Activated CD4-positive, alpha-beta T cell treated with anti-CD3 and anti-CD28 coated beads for 4 hours (primary cell): ENCODE measurements around the gene DYRK1B.

Source experiments
- DNase-seq, 2 donors: peaks; one replicate each; pipeline ENCODE4 v3.0.0-alpha.2; 2020

DYRK1B gene

GRCh38 chr19:39852882-39853281 is 18.9 kb upstream of the DYRK1B start:
- no peak for DNase-seq

DNA sequence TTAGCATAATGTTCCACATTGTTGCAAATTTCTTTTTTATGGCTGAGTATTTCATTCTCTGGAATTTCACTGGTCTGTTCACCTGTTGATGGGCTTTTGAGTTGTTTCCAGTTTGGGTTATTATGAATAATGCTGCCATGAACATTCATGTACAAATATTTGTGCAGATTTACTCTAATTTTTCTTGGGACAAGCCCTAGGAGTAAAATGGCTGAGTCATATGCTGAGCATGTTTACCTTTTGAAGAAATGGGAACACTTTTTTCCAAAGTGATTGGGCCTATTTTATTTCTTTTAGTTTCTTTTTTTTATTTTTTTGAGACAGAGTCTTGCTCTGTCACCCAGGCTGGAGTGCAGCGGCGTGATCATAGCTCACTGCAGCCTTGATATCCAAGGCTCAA is 16.9 kb upstream of the DYRK1B start:
- no peak for DNase-seq

DNA sequence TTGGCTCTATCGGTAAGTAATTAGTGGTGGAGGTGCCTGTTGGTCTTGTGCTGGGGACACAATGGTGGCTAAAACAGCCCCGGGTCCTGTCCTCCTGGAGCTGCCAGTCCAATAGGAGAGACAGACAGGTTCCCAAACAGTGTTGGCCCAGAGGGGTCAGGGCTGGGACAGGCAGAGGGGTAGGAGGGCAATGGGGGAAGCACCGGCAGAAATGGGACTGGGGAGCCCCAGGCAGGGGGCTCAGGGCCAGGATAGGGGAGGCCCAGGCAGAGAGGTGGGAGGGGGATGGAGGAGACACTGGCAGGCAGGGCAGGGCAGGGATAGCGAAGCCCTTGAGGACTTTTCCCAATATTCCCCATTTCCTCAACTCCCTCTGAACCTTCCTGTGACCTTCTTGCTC is 14.4 kb upstream of the DYRK1B start:
- no peak for DNase-seq

- DNase-seq: no peak
Observed at GRCh38 chr19:39847525-39847924, 13.6 kb upstream of the DYRK1B start.

GRCh38 chr19:39846678-39847486 is 12.9 kb upstream of the DYRK1B start:
- no peak for DNase-seq

GRCh38 chr19:39845933-39846677 is 12.1 kb upstream of the DYRK1B start, which contains the start of gene FBL:
Gene FBL, minus strand, starts transcription at chr19:39846379. Its CDS starts 79 bp downstream, at chr19:39846300.
- DNase-seq: peak; percentile 98 to 99

GRCh38 chr19:39845584-39845932 is 11.6 kb upstream of the DYRK1B start:
- DNase-seq: peak; percentile 19 to 27

DNA sequence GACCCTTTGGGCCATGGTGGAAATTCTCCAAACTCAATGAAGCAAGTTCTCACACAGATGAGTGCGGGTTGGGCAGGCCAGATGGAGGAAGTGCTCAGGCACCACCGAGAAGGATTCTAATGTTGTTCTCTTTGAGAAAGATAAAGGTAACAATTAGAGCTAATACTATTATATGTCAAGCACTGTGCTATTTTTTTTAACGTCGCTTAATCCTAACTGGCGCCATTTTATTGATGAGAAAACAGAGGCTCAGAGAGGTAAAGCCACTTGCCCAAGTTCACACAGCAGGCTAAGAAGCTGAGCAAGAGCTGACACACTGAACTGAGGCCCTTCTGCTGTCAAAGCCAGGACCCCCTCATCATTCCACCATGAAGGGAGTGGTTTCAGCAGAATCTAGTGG is 11.2 kb upstream of the DYRK1B start:
- no peak for DNase-seq

GRCh38 chr19:39843919-39844793 is 10.2 kb upstream of the DYRK1B start:
- peak in 1 of 2 donors; percentile 50 for DNase-seq

DNA sequence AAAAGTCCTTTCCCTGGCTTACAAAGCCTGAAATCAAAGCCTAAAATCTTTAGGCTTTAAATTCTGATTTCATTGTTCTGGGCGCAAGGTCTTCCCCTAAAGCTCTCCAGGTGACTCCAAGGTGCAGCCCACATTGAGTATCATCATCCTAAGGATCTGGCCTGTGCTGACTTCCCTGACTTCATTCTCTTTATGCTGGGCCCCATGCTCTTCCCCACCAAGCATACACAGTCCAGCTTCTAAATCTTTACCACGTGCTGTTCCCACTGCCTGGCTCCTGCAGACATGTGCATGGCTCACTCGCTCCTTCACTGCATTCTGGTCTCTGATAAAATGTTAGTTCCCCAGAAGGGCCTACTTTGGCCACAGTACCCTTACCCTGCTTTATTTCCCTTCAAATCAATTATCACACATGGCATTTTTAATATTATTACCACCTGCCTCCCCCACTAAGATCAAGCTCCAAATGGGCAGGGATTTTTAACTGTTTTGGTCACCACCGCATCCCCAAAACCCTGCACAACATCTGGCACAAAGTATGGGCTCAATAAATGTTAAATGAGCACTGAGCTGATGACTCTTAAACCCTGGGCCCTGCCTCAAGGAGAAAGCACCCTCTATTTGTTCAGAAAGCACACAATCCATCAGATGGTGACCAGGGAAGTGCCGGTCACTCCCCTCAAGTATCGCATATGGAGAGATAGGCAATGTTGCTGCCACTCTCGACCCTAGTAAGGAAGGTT is 8.9 kb upstream of the DYRK1B start:
- no peak for DNase-seq

GRCh38 chr19:39841041-39841440 is 7.1 kb upstream of the DYRK1B start:
- DNase-seq: no peak

DNA sequence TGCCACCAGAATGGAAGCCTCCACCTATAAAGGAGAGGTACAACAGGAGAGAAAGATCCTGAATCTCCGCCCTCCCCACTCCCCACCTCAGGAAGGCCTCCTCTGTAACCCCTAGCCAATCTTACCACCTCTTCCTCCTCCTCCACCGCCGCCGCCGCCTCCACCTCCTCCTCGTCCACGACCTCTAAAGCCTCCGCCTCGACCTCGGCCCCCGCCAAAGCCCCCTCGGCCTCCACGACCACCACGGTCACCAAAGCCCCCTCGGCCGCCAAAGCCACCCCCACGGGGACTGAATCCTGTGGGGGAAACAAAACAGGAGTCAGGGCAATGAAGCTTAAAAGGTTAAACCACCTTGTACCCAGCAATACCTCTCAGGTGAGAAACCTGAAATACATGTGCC is 6.5 kb upstream of the DYRK1B start:
- DNase-seq: no peak

DNA sequence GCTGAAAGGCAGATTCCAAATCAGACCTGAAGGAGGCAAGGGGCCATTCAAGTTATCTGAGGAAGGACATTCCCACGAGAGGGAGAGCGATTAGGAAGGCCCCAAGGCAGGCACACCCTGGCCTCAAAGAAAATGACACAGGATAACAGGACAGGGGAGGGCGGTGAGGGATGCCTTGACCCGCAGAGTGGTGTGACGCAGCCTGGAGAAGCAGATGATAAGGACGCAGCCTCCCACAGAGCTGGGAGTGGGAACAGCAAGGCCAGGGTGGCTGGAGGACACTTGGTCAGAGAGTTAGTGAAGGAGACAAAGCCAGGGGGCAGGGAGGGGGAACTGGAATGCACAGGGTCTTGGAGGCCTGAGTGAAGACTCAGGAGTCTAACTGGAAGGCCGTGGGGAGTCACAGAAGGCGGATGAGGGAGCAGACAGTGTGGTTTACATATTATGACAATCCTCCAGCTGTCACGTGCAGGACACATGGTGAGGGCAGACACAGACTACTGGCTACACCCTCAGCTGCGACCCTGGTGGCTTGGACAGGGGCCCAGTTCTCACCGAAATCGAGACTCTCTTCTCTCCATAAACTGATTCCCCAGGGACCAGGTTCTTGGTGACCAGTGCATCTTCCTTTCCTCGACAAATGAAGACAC is 5.8 kb upstream of the DYRK1B start:
- DNase-seq: no peak

- no peak for DNase-seq
Observed at GRCh38 chr19:39838569-39838968, 4.6 kb upstream of the DYRK1B start.

DNA sequence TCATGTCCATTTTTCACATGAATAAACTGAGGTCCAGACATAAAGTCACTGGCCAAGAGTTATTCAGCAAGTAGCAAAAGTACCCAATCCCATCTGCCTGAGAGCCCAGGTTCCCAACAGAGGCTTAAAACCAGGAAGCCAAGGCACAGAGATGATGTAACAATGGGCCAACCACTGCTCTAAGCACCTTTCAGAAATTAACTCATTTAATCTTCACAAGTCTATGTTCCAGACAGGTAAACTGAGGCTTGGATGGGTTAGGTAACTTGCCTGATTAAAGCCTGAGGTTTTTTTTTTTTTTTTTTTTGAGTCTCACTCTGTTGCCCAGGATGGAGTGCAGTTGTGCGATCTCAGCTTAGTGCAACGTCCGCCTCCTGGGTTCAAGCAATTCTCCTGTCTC is 4.0 kb upstream of the DYRK1B start:
- DNase-seq: no peak

- DNase-seq: no peak
Observed at GRCh38 chr19:39834287-39834841, 402 bp upstream of the DYRK1B start.

GRCh38 chr19:39833160-39833463 is 850 bp downstream of the DYRK1B start:
- DNase-seq: no peak

- no peak for DNase-seq
Observed at GRCh38 chr19:39832341-39833083, 1.4 kb downstream of the DYRK1B start.

DNA sequence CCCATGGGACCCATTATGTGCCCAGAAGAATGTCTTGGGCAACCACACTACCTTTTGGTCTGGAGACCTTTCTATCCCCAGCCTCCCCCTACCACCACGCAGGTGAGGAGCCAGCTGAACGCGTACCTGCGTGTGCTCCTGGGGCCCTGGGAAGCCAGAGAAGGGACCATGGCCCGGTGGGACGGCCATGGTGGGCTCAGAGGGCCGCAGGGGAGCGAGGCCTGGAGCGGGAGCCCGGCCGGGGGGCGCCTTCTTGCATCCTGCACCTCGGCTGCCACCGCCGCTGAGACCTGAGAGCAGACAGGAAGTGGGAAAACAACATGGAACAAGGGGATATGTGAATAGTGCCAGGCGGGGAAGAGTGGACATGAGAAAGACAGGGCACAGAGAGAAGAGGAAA is 2.3 kb downstream of the DYRK1B start:
- no peak for DNase-seq

DNA sequence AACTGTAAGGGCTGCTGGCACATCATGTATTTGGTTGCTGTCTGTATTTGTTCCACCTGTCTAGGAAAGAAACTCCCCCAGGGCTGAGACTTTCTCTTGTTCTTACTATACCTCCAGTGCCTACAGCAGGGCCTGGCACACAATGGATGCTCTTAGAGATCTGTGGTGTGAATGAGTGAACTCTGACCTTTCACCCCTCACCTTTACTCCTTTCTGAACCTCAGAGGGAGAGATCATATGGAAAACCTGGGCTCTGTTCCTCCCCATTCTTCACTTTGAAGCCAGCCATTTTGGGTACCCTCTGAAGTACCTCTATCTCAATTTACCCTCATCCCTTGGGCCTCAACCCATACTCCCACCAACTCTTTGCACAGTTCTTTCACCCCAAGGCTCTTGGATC is 3.1 kb downstream of the DYRK1B start:
- no peak for DNase-seq

DNA sequence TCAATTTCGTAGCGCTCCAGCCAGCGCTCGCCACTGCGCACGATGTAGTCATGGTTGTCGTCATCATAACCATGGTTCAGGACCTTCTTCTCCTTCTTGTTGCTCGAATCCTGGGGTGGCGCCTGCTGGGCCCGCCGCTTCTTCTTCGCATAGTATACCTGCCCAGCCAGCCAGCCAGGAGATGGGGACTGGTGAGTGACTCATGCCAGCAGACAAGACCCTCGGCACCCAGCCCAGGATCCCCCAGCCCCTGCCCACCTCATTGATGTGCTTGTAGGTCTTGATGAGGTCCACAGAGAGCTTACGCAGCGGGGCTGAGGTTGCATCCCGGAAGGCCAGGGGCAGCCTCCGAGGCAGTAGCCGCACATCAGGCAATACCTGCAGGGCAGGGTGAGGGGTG is 3.6 kb downstream of the DYRK1B start:
- DNase-seq: no peak
